Right lobe of liver (tissue), 6 donors: ENCODE data around the gene ADORA1. TPM values are rescaled to one million over a fixed set of nuclear protein-coding genes. Genes with fewer than 3 reads are reported as not detected.

ENCODE experiments used
- ATAC-seq, 4 donors: fragments of 200-7000 bp; cut with Tn5 transposase; one replicate each; pipeline ENCODE4 v1.9.1; 2020; ENCODE audit warnings: mild to moderate bottlenecking in 4 of 4, moderate library complexity in 4 of 4
- DNase-seq, 3 donors: peaks; one replicate each; pipeline ENCODE4 v3.0.0-alpha.2; 2020
- H3K27ac ChIP-seq, 3 donors: fragments of 200-600 bp; one replicate each; pipeline ENCODE4 v1.8.0; 2022
- H3K27me3 ChIP-seq, 2 donors: fragments of 200-600 bp; one replicate each; pipeline ENCODE4 v1.8.0; 2022
- H3K36me3 ChIP-seq, 4 donors: fragments of 200-600 bp; sonication (generic) in 1 of 4; one replicate each; pipeline versions ENCODE4 v1.5.1 to v1.8.0; 2017 to 2022; ENCODE audit warnings: control low read depth in 1 of 4
- H3K4me1 ChIP-seq, 4 donors: fragments of 200-600 bp; sonication (generic) in 1 of 4; one replicate each; pipeline versions ENCODE4 v1.5.1 to v1.8.0; 2017 to 2022; ENCODE audit warnings: control low read depth in 1 of 4
- H3K4me3 ChIP-seq, 3 donors: fragments of 200-600 bp; one replicate each; pipeline ENCODE4 v1.8.0; 2022
- H3K9me3 ChIP-seq, 4 donors: fragments of 200-600 bp; sonication (generic) in 1 of 4; one replicate each; pipeline versions ENCODE4 v1.5.1 to v1.8.0; 2017 to 2022; ENCODE audit warnings: control low read depth in 1 of 4
- CTCF ChIP-seq, 4 donors: fragments of 200-600 bp in 3 of 4; fragments of 450-650 bp in 1 of 4; IDR thresholded peaks; one replicate each; pipeline versions ENCODE4 v1.5.1 to v1.8.0; 2016 to 2022; ENCODE audit warnings: antibody characterized with exemption in 4 of 4, mild to moderate bottlenecking in 2 of 4
- POLR2A ChIP-seq: fragments of 450-650 bp; IDR thresholded peaks from one replicate; pipeline ENCODE4 v1.6.1; 2017; ENCODE audit warnings: antibody characterized with exemption, mild to moderate bottlenecking
- WGBS: methylation state at CpG from one replicate; pipeline ENCODE4 v1.1.6; 2018; ENCODE audit warnings: low coverage, low lambda C conversion rate; ENCODE audit not compliant: insufficient coverage; ENCODE audit errors: missing lambda C conversion rate; 5-methylcytosine and 5-hydroxymethylcytosine counted together
- intact Hi-C, 2 donors: fragments of 100-400 bp; cut with DNase I; formaldehyde crosslinking; loops; one replicate each; pipeline versions ENCODE4 v1.11.2 to v1.14.1; 2022
- total RNA-seq, 6 experiments: library from RNA; depleted of rRNA in 2 of 6; stranded (reverse); fragments of >200 nt in 2 of 6; fragmentation: NEBNext Ultra II Directional in 3 of 6; extraction: Animal tissue kit (Norgen Biotek cat#: 25700) in 3 of 6; gene quantifications; one replicate each; pipeline versions ENCODE4 v1.1.0 to v1.2.4, GENCODE V29; 2016 to 2023
- donor health status: DM: no; HTN: yes; CAD: no.
- donor health status: DM: no; HTN: no; CAD: no.
- donor health status: DM: no; HTN: no; CAD: no.
- donor health status: DM: no; HTN: yes; CAD: no.
- donor health status: DM: no; HTN: yes; CAD: no.

Gene ADORA1
- total RNA-seq, 6 experiments from 2014 or later, result 0.31 to 0.78 (median 0.39) TPM; not detected in 1

- TF ChIP-seq CTCF (IDR thresholded peaks at IDR 0.05) (no peak), POLR2A (no peak)
- no peaks in the 10 kb centered on the region for H3K9me3 ChIP-seq
- no peak overlapping the region for H3K27ac ChIP-seq
- no peaks in the 10 kb centered on the region for H3K4me1 ChIP-seq
- intact Hi-C loops, result no loop called here
- WGBS, result 20% methylated on average over 1 of the region's 1 CpG
- DNase-seq (no peak), ATAC-seq (no peak)
- H3K27me3 ChIP-seq, result no peaks in the 10 kb centered on the region
- no peak overlapping the region for H3K4me3 ChIP-seq
- no peaks in the 10 kb centered on the region for H3K36me3 ChIP-seq
Measured at GRCh38 chr1:203162403-203162802, 34.9 kb downstream of the ADORA1 start.

DNA sequence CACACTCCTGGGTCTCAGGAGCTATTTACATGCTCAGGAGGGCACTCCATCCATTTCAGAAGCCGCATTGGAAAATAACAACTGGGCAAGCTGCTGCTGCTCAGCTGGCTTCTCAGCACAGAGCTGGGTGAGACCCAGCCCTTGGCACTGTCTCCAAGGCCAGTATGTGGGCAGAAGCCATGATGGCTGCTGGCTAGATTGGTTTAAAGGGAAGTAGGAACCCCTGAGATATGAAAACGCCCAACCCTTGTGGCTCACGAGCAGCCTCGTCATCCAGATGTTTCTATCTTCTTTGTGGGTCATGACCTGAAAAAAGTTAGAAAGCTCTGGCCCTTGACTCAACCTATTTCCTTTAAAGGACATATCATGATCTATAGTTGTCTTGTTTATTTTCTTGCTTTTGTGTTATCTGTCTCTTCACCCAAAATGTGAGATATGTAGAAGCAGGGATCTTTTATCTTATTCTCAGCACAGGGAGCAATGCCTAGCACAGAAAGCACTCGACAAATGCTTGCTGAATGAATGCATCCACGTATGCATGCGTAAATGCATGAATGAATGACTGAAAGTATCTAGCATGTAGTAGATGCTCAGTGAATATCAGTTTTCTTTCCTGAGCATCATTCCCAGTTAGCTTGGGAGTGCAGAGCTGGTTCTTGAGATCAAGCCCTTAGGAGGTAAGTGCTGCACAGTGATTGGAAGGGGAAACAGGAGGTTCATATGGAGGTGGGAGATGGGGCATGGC, 36.5 kb downstream of the ADORA1 start:
- 46% methylated on average over 7 of the region's 7 CpGs for WGBS
- Histone ChIP-seq H3K27me3 (no peaks in the 10 kb centered on the region), H3K4me3 (no peak overlapping the region), H3K4me1 (no peaks in the 10 kb centered on the region), H3K36me3 (no peaks in the 10 kb centered on the region), H3K9me3 (no peaks in the 10 kb centered on the region), H3K27ac (no peak overlapping the region)
- no peak for ATAC-seq
- TF ChIP-seq CTCF (IDR thresholded peaks at IDR 0.05) (no peak), POLR2A (no peak)
- no peak for DNase-seq
- intact Hi-C loops, result no loop called here

DNA sequence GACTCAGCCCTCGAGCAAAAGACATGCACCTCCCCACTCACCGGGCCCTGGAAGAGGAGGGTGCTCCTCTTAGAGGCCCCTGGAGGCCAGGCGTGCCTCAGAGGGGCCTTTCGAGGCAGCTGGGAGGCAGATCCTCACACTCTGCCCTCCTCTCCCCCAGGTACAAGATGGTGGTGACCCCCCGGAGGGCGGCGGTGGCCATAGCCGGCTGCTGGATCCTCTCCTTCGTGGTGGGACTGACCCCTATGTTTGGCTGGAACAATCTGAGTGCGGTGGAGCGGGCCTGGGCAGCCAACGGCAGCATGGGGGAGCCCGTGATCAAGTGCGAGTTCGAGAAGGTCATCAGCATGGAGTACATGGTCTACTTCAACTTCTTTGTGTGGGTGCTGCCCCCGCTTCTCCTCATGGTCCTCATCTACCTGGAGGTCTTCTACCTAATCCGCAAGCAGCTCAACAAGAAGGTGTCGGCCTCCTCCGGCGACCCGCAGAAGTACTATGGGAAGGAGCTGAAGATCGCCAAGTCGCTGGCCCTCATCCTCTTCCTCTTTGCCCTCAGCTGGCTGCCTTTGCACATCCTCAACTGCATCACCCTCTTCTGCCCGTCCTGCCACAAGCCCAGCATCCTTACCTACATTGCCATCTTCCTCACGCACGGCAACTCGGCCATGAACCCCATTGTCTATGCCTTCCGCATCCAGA, 37.7 kb downstream of the ADORA1 start:
- ATAC-seq, result no peak
- H3K27ac ChIP-seq, result no peak overlapping the region
- 83% methylated on average over 15 of the region's 28 CpGs for WGBS
- H3K4me1 ChIP-seq, result no peaks in the 10 kb centered on the region
- DNase-seq, result no peak
- no peaks in the 10 kb centered on the region for H3K27me3 ChIP-seq
- H3K9me3 ChIP-seq, result no peaks in the 10 kb centered on the region
- no peak for TF ChIP-seq CTCF (IDR thresholded peaks at IDR 0.05)
- no peak for TF ChIP-seq POLR2A
- H3K4me3 ChIP-seq, result no peak overlapping the region
- intact Hi-C loops, result loop anchor here in 1 of 2 donors (5.0 kb wide), 1 partner anchor 52 kb away; no protein-coding TSS in a partner anchor
- H3K36me3 ChIP-seq, result no peaks in the 10 kb centered on the region

DNA sequence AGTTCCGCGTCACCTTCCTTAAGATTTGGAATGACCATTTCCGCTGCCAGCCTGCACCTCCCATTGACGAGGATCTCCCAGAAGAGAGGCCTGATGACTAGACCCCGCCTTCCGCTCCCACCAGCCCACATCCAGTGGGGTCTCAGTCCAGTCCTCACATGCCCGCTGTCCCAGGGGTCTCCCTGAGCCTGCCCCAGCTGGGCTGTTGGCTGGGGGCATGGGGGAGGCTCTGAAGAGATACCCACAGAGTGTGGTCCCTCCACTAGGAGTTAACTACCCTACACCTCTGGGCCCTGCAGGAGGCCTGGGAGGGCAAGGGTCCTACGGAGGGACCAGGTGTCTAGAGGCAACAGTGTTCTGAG, 38.3 kb downstream of the ADORA1 start:
- Histone ChIP-seq H3K4me1 (no peaks in the 10 kb centered on the region), H3K36me3 (no peaks in the 10 kb centered on the region), H3K27me3 (no peaks in the 10 kb centered on the region), H3K4me3 (no peak overlapping the region), H3K27ac (no peak overlapping the region), H3K9me3 (no peaks in the 10 kb centered on the region)
- ATAC-seq, result no peak
- WGBS, result 89% methylated on average over 8 of the region's 8 CpGs
- TF ChIP-seq POLR2A (no peak), CTCF (IDR thresholded peaks at IDR 0.05) (no peak)
- no peak for DNase-seq
- intact Hi-C loops, result loop anchor here in 1 of 2 donors (5.0 kb wide), 1 partner anchor 52 kb away; no protein-coding TSS in a partner anchor
